Esophagus muscularis mucosa (tissue), 4 donors: Measurements from ENCODE around the gene ZKSCAN2. TPM values are rescaled to one million over a fixed set of nuclear protein-coding genes. Genes with fewer than 3 reads are reported as not detected.

Experiments
- DNase-seq: peaks from one replicate; pipeline ENCODE4 v3.0.0-alpha.2; 2017; ENCODE audit errors: extremely low spot score
- H3K27ac ChIP-seq, 4 donors: fragments of 200-600 bp; sonication (generic); replicated peaks in 1 of 4; 1 replicate in 3 of 4; 2 replicates in 1 of 4; pipeline ENCODE4 v1.5.1; 2016 to 2019; ENCODE audit warnings: mild to moderate bottlenecking in 1 of 4
- H3K27me3 ChIP-seq, 4 donors: fragments of 200-600 bp; sonication (generic); one replicate each; pipeline versions ENCODE4 v1.5.1 to v1.6.0; 2016 to 2019
- H3K36me3 ChIP-seq, 4 donors: fragments of 200-600 bp; sonication (generic); one replicate each; pipeline ENCODE4 v1.5.1; 2016 to 2019
- H3K4me1 ChIP-seq, 4 donors: fragments of 200-600 bp; sonication (generic); one replicate each; pipeline ENCODE4 v1.5.1; 2016 to 2019
- H3K4me3 ChIP-seq, 4 donors: fragments of 200-600 bp; sonication (generic); 1 replicate in 2 of 4; 2 replicates in 2 of 4; pipeline ENCODE4 v1.5.1; 2016 to 2019; ENCODE audit warnings: mild to moderate bottlenecking in 4 of 4, moderate library complexity in 1 of 4
- H3K9me3 ChIP-seq, 4 donors: fragments of 200-600 bp; sonication (generic); 1 replicate in 3 of 4; 2 replicates in 1 of 4; pipeline ENCODE4 v1.5.1; 2016 to 2019
- CTCF ChIP-seq, 3 experiments: fragments of 200-600 bp in 2 of 3; fragments of 450-650 bp in 1 of 3; sonication (generic) in 2 of 3; IDR thresholded peaks; one replicate each; pipeline ENCODE4 v1.5.1; 2017 to 2019; ENCODE audit warnings: antibody characterized with exemption in 3 of 3, mild to moderate bottlenecking in 2 of 3, moderate library complexity in 1 of 3
- EP300 ChIP-seq: sonication (generic); formaldehyde crosslinking; IDR thresholded peaks from one replicate; pipeline ENCODE4 v1.6.1; 2017; ENCODE audit warnings: antibody characterized with exemption
- POLR2A ChIP-seq: fragments of 450-650 bp; IDR thresholded peaks from one replicate; pipeline ENCODE4 v1.6.1; 2017; ENCODE audit warnings: antibody characterized with exemption, moderate library complexity, mild to moderate bottlenecking, low read depth
- POLR2AphosphoS5 ChIP-seq, 2 donors: sonication (generic); formaldehyde crosslinking; IDR thresholded peaks; one replicate each; pipeline ENCODE4 v1.6.1; 2017; ENCODE audit warnings: antibody characterized with exemption in 2 of 2
- WGBS: methylation state at CpG from one replicate; pipeline ENCODE4 v1.1.5; 2018; 5-methylcytosine and 5-hydroxymethylcytosine counted together
- intact Hi-C: fragments of 100-400 bp; cut with DNase I; formaldehyde crosslinking; loops from one replicate; pipeline ENCODE4 v1.15.1; 2023
- total RNA-seq, 4 donors: library from RNA; depleted of rRNA; stranded (reverse); fragments of >200 nt; gene quantifications; one replicate each; pipeline versions ENCODE4 v1.1.0 to v1.2.1, GENCODE V29; 2016

ZKSCAN2 gene
- total RNA-seq, 4 donors from 2014 or later = 3.7 to 5.3 (median 4.5) TPM

DNA sequence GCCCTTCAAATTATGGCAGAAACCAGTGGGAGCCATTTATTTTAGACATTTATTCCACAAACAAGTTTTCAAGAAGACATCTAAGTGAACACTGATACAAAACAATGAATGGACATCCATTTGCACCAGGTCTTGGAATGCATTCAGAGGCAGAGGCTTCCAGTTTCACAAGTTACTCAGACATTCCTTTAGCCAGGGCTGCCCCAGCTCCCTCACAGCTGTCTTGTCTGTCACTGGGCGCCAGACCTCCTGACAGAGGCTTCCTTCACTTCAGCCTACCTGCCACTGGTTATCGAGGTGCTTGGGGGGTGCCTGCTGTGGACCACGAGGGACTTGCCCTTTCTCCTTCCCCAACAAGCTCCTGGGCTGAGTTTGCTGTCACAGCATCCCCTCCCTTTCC, 21.7 kb downstream of the ZKSCAN2 start:
- TF ChIP-seq EP300 = no peak
- no peak for TF ChIP-seq POLR2AphosphoS5 (IDR thresholded peaks at IDR 0.05)
- TF ChIP-seq CTCF (IDR thresholded peaks at IDR 0.05) = no peak
- TF ChIP-seq POLR2A = no peak
- 64% methylated on average over 3 of the region's 3 CpGs for WGBS
- peaks cover 18 to 44% (median 24%) of the 10 kb centered on the region in 4 donors for H3K36me3 ChIP-seq

GRCh38 chr16:25228372-25228771, 29.3 kb downstream of the ZKSCAN2 start:
- WGBS = 80% methylated on average over 10 of the region's 10 CpGs
- no peaks in the 10 kb centered on the region for H3K36me3 ChIP-seq
- no peak overlapping the region for H3K27ac ChIP-seq
- H3K27me3 ChIP-seq = no peaks in the 10 kb centered on the region
- no peaks in the 10 kb centered on the region for H3K9me3 ChIP-seq
- no peak for DNase-seq
- H3K4me3 ChIP-seq = no peak overlapping the region
- intact Hi-C loops = loop anchor here (5.0 kb wide), 1 partner anchor 171 kb away; no protein-coding TSS in a partner anchor
- TF ChIP-seq CTCF (IDR thresholded peaks at IDR 0.05) (no peak), POLR2AphosphoS5 (IDR thresholded peaks at IDR 0.05) (no peak), EP300 (no peak), POLR2A (no peak)
- peaks cover 0 to 5% (median 5%) of the 10 kb centered on the region in 4 donors for H3K4me1 ChIP-seq

More for the DNA sequence above, 21.7 kb downstream of the ZKSCAN2 start:
- intact Hi-C loops = no loop called here
- Histone ChIP-seq H3K27ac (no peak overlapping the region), H3K4me3 (no peak overlapping the region), H3K4me1 (peaks cover 0 to 3% (median 1%) of the 10 kb centered on the region in 4 donors), H3K27me3 (no peaks in the 10 kb centered on the region), H3K9me3 (no peaks in the 10 kb centered on the region)
- DNase-seq = no peak

GRCh38 chr16:25224731-25225319, 32.8 kb downstream of the ZKSCAN2 start:
- H3K4me1 ChIP-seq = peaks cover 0 to 5% (median 5%) of the 10 kb centered on the region in 4 donors
- intact Hi-C loops = loop anchor here (5.0 kb wide), 1 partner anchor 168 kb away; no protein-coding TSS in a partner anchor
- H3K9me3 ChIP-seq = no peaks in the 10 kb centered on the region
- H3K27me3 ChIP-seq = no peaks in the 10 kb centered on the region
- no peak overlapping the region for H3K4me3 ChIP-seq
- no peak overlapping the region for H3K27ac ChIP-seq
- 85% methylated on average over 7 of the region's 7 CpGs for WGBS
- H3K36me3 ChIP-seq = no peaks in the 10 kb centered on the region
- TF ChIP-seq POLR2A = no peak
- TF ChIP-seq EP300 = no peak
- TF ChIP-seq CTCF (IDR thresholded peaks at IDR 0.05) = no peak
- no peak for DNase-seq

DNA sequence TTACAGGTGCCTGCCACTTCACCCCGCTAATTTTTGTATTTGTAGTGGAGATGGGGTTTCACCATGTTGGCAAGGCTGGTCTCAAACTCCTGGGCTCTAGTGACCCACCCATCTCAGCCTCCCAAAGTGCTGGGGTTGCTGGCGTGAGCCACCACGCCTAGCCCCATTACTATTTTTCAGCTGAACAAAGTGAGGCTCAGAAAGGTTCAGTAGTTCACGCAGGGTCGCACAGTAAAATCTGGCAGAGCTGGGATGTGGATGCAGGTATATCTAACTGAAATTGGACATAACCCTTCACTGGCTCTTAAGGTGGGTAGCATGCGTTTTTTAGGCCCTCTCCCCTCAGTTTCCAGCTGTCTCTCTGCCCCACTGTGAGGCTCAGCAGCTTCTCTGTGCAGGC, 33.7 kb downstream of the ZKSCAN2 start:
- 81% methylated on average over 6 of the region's 6 CpGs for WGBS
- no peak for TF ChIP-seq POLR2AphosphoS5 (IDR thresholded peaks at IDR 0.05)
- TF ChIP-seq POLR2A = no peak
- TF ChIP-seq CTCF (IDR thresholded peaks at IDR 0.05) = no peak
- no peak for TF ChIP-seq EP300

GRCh38 chr16:25222959-25223358, 34.7 kb downstream of the ZKSCAN2 start:
- no peak for DNase-seq
- TF ChIP-seq CTCF (IDR thresholded peaks at IDR 0.05) = no peak
- Histone ChIP-seq H3K4me3 (no peak overlapping the region), H3K36me3 (no peaks in the 10 kb centered on the region), H3K27me3 (no peaks in the 10 kb centered on the region), H3K27ac (no peak overlapping the region), H3K9me3 (no peaks in the 10 kb centered on the region), H3K4me1 (peaks cover 0 to 5% (median 5%) of the 10 kb centered on the region in 4 donors)
- intact Hi-C loops = no loop called here
- 87% methylated on average over 8 of the region's 8 CpGs for WGBS

More for the DNA sequence above, 33.7 kb downstream of the ZKSCAN2 start:
- no peak overlapping the region for H3K4me3 ChIP-seq
- H3K4me1 ChIP-seq = peaks cover 0 to 5% (median 5%) of the 10 kb centered on the region in 4 donors
- H3K36me3 ChIP-seq = no peaks in the 10 kb centered on the region
- no peak overlapping the region for H3K27ac ChIP-seq
- H3K9me3 ChIP-seq = no peaks in the 10 kb centered on the region
- intact Hi-C loops = no loop called here
- no peaks in the 10 kb centered on the region for H3K27me3 ChIP-seq
- DNase-seq = no peak
